Endothelial cell of umbilical vein (primary cell): ENCODE measurements around the gene CCNJ. TPM values are rescaled to one million over a fixed set of nuclear protein-coding genes. Genes with fewer than 3 reads are reported as not detected.

Source experiments
- BruUV-seq: library from RNA; stranded (reverse); fragments of 400-500 nt; replicated peaks from 2 replicates; lab custom pipeline; 2021; lab: Mats Ljungman, UMichigan
- CTCF ChIA-PET: fragments of 300-600, 350-600 bp; sonication (Branson Sonifier 250); formaldehyde crosslinking; loops from one replicate; lab custom pipeline; 2021; ENCODE audit warnings: antibody characterized with exemption, inconsistent platforms; lab: Charles Lee
- POLR2A ChIA-PET: fragments of 300-600, 350-600 bp; sonication (Branson Sonifier 250); formaldehyde crosslinking; loops from one replicate; lab custom pipeline; 2021; ENCODE audit warnings: antibody characterized with exemption, inconsistent platforms; lab: Charles Lee
- DNase-seq: peaks from one replicate; pipeline ENCODE4 v3.0.0-alpha.2; 2011; ENCODE audit warnings: low read depth, low spot score
- FAIRE-seq: peaks from 2 replicates; lab custom pipeline; 2011; peaks lifted over from hg19 to GRCh38; lab: Jason Lieb, UNC
- H2AFZ ChIP-seq: 2 replicates; pipeline ENCODE4 v1.6.0; 2012; ENCODE audit warnings: low read depth, low read length, control low read depth, inconsistent platforms
- H3K27ac ChIP-seq: 2 replicates; pipeline ENCODE4 v1.5.1; 2011; ENCODE audit warnings: low read depth, mild to moderate bottlenecking, control low read depth, low read length, moderate library complexity; ENCODE audit not compliant: insufficient read depth
- H3K27me3 ChIP-seq, 2 experiments: 2 replicates each; pipeline versions ENCODE4 v1.6.0 to v1.6.1; 2011; ENCODE audit warnings: low read length in 2 of 2, mixed read lengths in 1 of 2; ENCODE audit not compliant: control insufficient read depth in 2 of 2, insufficient read depth in 2 of 2
- H3K36me3 ChIP-seq, 2 experiments: 2 replicates in 1 of 2; 3 replicates in 1 of 2; pipeline ENCODE4 v1.5.1; 2011; ENCODE audit warnings: low read length in 2 of 2, mild to moderate bottlenecking in 1 of 2, moderate library complexity in 1 of 2; ENCODE audit not compliant: control insufficient read depth in 2 of 2, insufficient read depth in 2 of 2; ENCODE audit errors: extremely low read depth in 1 of 2
- H3K4me1 ChIP-seq: 3 replicates; pipeline ENCODE4 v1.5.1; 2011; ENCODE audit warnings: mild to moderate bottlenecking, low read length; ENCODE audit not compliant: control insufficient read depth, insufficient read depth; ENCODE audit errors: extremely low read depth
- H3K4me2 ChIP-seq: 2 replicates; pipeline ENCODE4 v1.6.1; 2011; ENCODE audit warnings: low read length, control low read depth, mixed read lengths; ENCODE audit not compliant: insufficient read depth
- H3K4me3 ChIP-seq, 3 experiments: fragments of 200-600 bp in 1 of 3; sonication (generic), shearing (Covaris generic) in 1 of 3; replicated peaks in 1 of 3; 2 replicates each; pipeline ENCODE4 v1.5.1; 2011 to 2016; ENCODE audit warnings: control low read depth in 3 of 3, low read length in 3 of 3, mild to moderate bottlenecking in 2 of 3, inconsistent platforms in 1 of 3, low read depth in 1 of 3, moderate library complexity in 1 of 3; ENCODE audit not compliant: insufficient read depth in 1 of 3
- H3K79me2 ChIP-seq: 2 replicates; pipeline ENCODE4 v1.6.0; 2012; ENCODE audit warnings: low read length, inconsistent platforms; ENCODE audit not compliant: control insufficient read depth, insufficient read depth
- H3K9ac ChIP-seq: replicated peaks from 2 replicates; pipeline ENCODE3; 2011; ENCODE audit warnings: low read length, control low read depth; ENCODE audit not compliant: insufficient read depth; ENCODE audit errors: extremely low read depth
- H3K9me1 ChIP-seq: replicated peaks from 3 replicates; pipeline ENCODE4 v1.6.0; 2011; ENCODE audit warnings: mild to moderate bottlenecking, low read length; ENCODE audit not compliant: control insufficient read depth, insufficient read depth; ENCODE audit errors: extremely low read depth
- H3K9me3 ChIP-seq: replicated peaks from 2 replicates; pipeline ENCODE4 v1.5.1; 2012; ENCODE audit warnings: low read length, inconsistent platforms; ENCODE audit not compliant: control insufficient read depth, insufficient read depth
- H4K20me1 ChIP-seq: replicated peaks from 2 replicates; pipeline ENCODE3; 2011; ENCODE audit warnings: mild to moderate bottlenecking, low read length; ENCODE audit not compliant: control insufficient read depth, insufficient read depth; ENCODE audit errors: extremely low read depth
- CTCF ChIP-seq, 2 donors: IDR thresholded peaks; 1 replicate in 1 of 2; 2 replicates in 1 of 2; pipeline ENCODE4 v1.5.1; 2011; ENCODE audit warnings: low read length in 2 of 2, mild to moderate bottlenecking in 2 of 2, moderate library complexity in 2 of 2, control low read depth in 1 of 2, inconsistent platforms in 1 of 2, low read depth in 1 of 2; ENCODE audit not compliant: insufficient read depth in 1 of 2; ENCODE audit errors: extremely low read depth in 1 of 2
- EZH2 ChIP-seq: IDR thresholded peaks from 2 replicates; pipeline ENCODE4 v1.6.1; 2012; ENCODE audit warnings: borderline replicate concordance, low read depth, mild to moderate bottlenecking, moderate library complexity, low read length, inconsistent platforms; ENCODE audit not compliant: severe bottlenecking
- FOS ChIP-seq: IDR thresholded peaks from 2 replicates; pipeline ENCODE4 v1.6.1; 2011; ENCODE audit warnings: mild to moderate bottlenecking, low read length, moderate library complexity, borderline replicate concordance; ENCODE audit not compliant: insufficient read depth
- GATA2 ChIP-seq: IDR thresholded peaks from 2 replicates; pipeline ENCODE4 v1.7.0; 2011; ENCODE audit warnings: low read depth, mild to moderate bottlenecking, moderate library complexity, mixed read lengths, low read length; ENCODE audit not compliant: insufficient read length, insufficient read depth
- JUN ChIP-seq: IDR thresholded peaks from 2 replicates; pipeline ENCODE4 v1.6.1; 2011; ENCODE audit warnings: borderline replicate concordance, low read depth; ENCODE audit not compliant: insufficient read length, insufficient read depth
- MAX ChIP-seq: IDR thresholded peaks from 2 replicates; pipeline ENCODE4 v1.6.1; 2011; ENCODE audit not compliant: insufficient read depth, insufficient read length
- MYC ChIP-seq: IDR thresholded peaks from one replicate; pipeline ENCODE4 v1.6.1; 2011; ENCODE audit warnings: mild to moderate bottlenecking, low read depth, low read length
- POLR2A ChIP-seq: IDR thresholded peaks from 2 replicates; pipeline ENCODE4 v1.6.1; 2012; ENCODE audit warnings: low read depth, mild to moderate bottlenecking, control low read depth, low read length
- POLR2AphosphoS5 ChIP-seq: IDR thresholded peaks from 2 replicates; pipeline ENCODE4 v1.6.1; 2012; ENCODE audit warnings: low read depth, mild to moderate bottlenecking, control low read depth, low read length, moderate library complexity; ENCODE audit not compliant: insufficient read depth
- dilution Hi-C: fragments of 300-500 bp; cut with MboI; formaldehyde crosslinking; loops from one replicate; pipeline ENCODE4 v1.15.0; 2019; ENCODE audit warnings: low sequenced_read_pairs; ENCODE audit not compliant: extremely low pct_ligation_motif_present
- intact Hi-C: fragments of 100-400 bp; cut with micrococcal nuclease; formaldehyde crosslinking; loops from one replicate; pipeline ENCODE4 v1.10.0; 2022
- polyA plus RNA-seq, 4 experiments: library from polyadenylated mRNA; depleted of rRNA in 3 of 4; stranded (reverse) in 3 of 4; unstranded in 1 of 4; fragments of >200 nt; gene quantifications; 2 replicates each; pipeline versions ENCODE4 v1.2.1 to v1.2.3, GENCODE V29; 2011 to 2012; ENCODE audit warnings: missing spikeins in 1 of 4
- total RNA-seq: library from RNA; stranded (reverse); gene quantifications from 2 replicates; pipeline ENCODE4 v1.2.3, GENCODE V29; 2021

CCNJ gene
- total and polyA plus RNA-seq, 2 donors (not counting 3 experiments of a cell fraction or from before 2014, with no cell fraction given), result 25.5 to 27.6 TPM

GRCh38 chr10:96077156-96077555, 33.8 kb downstream of the CCNJ start:
- TF ChIP-seq JUN (no peak), EZH2 (no peak), MYC (no peak), FOS (no peak), POLR2AphosphoS5 (no peak), GATA2 (no peak), CTCF (IDR thresholded peaks at IDR 0.05; ENCODE audit: extremely low read depth in 1 of 2, insufficient read depth in 1 of 2, low read depth in 1 of 2, low read length in 2 of 2) (no peak), POLR2A (no peak), MAX (no peak)
- no peaks in the 10 kb centered on the region for H3K9me3 ChIP-seq
- DNase-seq (no peak), FAIRE-seq (no peak)
- no peak overlapping the region for H3K9ac ChIP-seq
- peaks cover 23% of the 10 kb centered on the region for H3K4me1 ChIP-seq
- no peak overlapping the region for H2AFZ ChIP-seq
- no peak overlapping the region for H3K4me3 ChIP-seq
- no TSS peak for BruUV-seq
- H3K27me3 ChIP-seq, result no peaks in the 10 kb centered on the region
- no peaks in the 10 kb centered on the region for H3K36me3 ChIP-seq
- dilution Hi-C loops, result no loop called here
- H3K79me2 ChIP-seq, result no peaks in the 10 kb centered on the region
- ChIA-PET CTCF (no interaction called here), POLR2A (no interaction called here)
- no peak overlapping the region for H3K27ac ChIP-seq
- no peaks in the 10 kb centered on the region for H3K9me1 ChIP-seq
- intact Hi-C loops, result no loop called here
- H4K20me1 ChIP-seq, result no peaks in the 10 kb centered on the region
- H3K4me2 ChIP-seq, result no peak overlapping the region
